Neuronal stem cell (in vitro differentiated cells): ENCODE data around the gene ELMOD3.
"Not testable (repeated sequence)": the region's sequence is repeated elsewhere in the genome, so short reads cannot be mapped to it uniquely, and the experiment has no call there.

Source experiments
- DNase-seq: peaks from one replicate; pipeline ENCODE4 v3.0.0-alpha.2; 2013; ENCODE audit warnings: low spot score
- H2AFZ ChIP-seq: one replicate; pipeline ENCODE4 v1.6.1; 2013; ENCODE audit warnings: mild to moderate bottlenecking, low read length, inconsistent platforms
- H2AK5ac ChIP-seq: 2 replicates; pipeline ENCODE4 v1.6.1; 2013; ENCODE audit warnings: low read depth, mild to moderate bottlenecking, inconsistent platforms, low read length, moderate library complexity, mixed read lengths
- H2BK120ac ChIP-seq: 2 replicates; pipeline ENCODE4 v1.6.1; 2013; ENCODE audit warnings: low read depth, mild to moderate bottlenecking, inconsistent platforms, low read length, moderate library complexity, mixed read lengths
- H2BK12ac ChIP-seq: one replicate; pipeline ENCODE4 v1.6.1; 2013; ENCODE audit warnings: low read length, inconsistent platforms
- H2BK15ac ChIP-seq: 2 replicates; pipeline ENCODE4 v1.6.1; 2013; ENCODE audit warnings: mild to moderate bottlenecking, low read length, inconsistent platforms, mixed read lengths
- H2BK5ac ChIP-seq: one replicate; pipeline ENCODE4 v1.6.1; 2013; ENCODE audit warnings: inconsistent platforms, mild to moderate bottlenecking, low read length, moderate library complexity
- H3K14ac ChIP-seq: one replicate; pipeline ENCODE4 v1.6.1; 2013; ENCODE audit warnings: low read length, inconsistent platforms
- H3K18ac ChIP-seq: 2 replicates; pipeline ENCODE4 v1.6.1; 2013; ENCODE audit warnings: low read length, inconsistent platforms
- H3K23ac ChIP-seq: 2 replicates; pipeline ENCODE4 v1.6.1; 2013; ENCODE audit warnings: low read depth, mild to moderate bottlenecking, mixed read lengths, low read length, inconsistent platforms; ENCODE audit not compliant: poor library complexity
- H3K27ac ChIP-seq: replicated peaks from 3 replicates; pipeline ENCODE4 v1.5.1; 2013; ENCODE audit warnings: low read length, inconsistent platforms
- H3K27me3 ChIP-seq, 3 experiments: 2 replicates each; pipeline ENCODE4 v1.6.1; 2013; ENCODE audit warnings: low read length in 3 of 3, mild to moderate bottlenecking in 2 of 3, inconsistent platforms in 1 of 3, low read depth in 1 of 3, mixed read lengths in 1 of 3, moderate library complexity in 1 of 3; ENCODE audit not compliant: control insufficient read depth in 3 of 3, insufficient read depth in 3 of 3
- H3K36me3 ChIP-seq, 2 donors: replicated peaks in 1 of 2; 2 replicates each; pipeline ENCODE4 v1.6.1; 2013; ENCODE audit warnings: low read length in 2 of 2; ENCODE audit not compliant: control insufficient read depth in 2 of 2, insufficient read depth in 2 of 2
- H3K4ac ChIP-seq: 2 replicates; pipeline ENCODE4 v1.6.1; 2013; ENCODE audit warnings: inconsistent platforms, mild to moderate bottlenecking, low read length, moderate library complexity
- H3K4me1 ChIP-seq, 2 donors: 1 replicate in 1 of 2; 2 replicates in 1 of 2; pipeline ENCODE4 v1.6.1; 2013; ENCODE audit warnings: low read length in 2 of 2, low read depth in 1 of 2; ENCODE audit not compliant: control insufficient read depth in 2 of 2, insufficient read depth in 1 of 2
- H3K4me2 ChIP-seq: one replicate; pipeline ENCODE4 v1.6.1; 2013; ENCODE audit warnings: mild to moderate bottlenecking, low read length, inconsistent platforms; ENCODE audit not compliant: insufficient read depth, poor library complexity, severe bottlenecking
- H3K4me3 ChIP-seq, 2 donors: 2 replicates each; pipeline ENCODE4 v1.5.1; 2013; ENCODE audit warnings: low read length in 2 of 2, mild to moderate bottlenecking in 2 of 2, inconsistent platforms in 1 of 2, moderate library complexity in 1 of 2
- H3K79me1 ChIP-seq: one replicate; pipeline ENCODE4 v1.6.1; 2013; ENCODE audit warnings: low read depth, mild to moderate bottlenecking, inconsistent platforms, low read length, moderate library complexity
- H3K9ac ChIP-seq: one replicate; pipeline ENCODE4 v1.6.1; 2013; ENCODE audit warnings: mild to moderate bottlenecking, low read depth, low read length, inconsistent platforms; ENCODE audit not compliant: poor library complexity
- H3K9me3 ChIP-seq, 2 donors: replicated peaks in 1 of 2; 2 replicates each; pipeline versions ENCODE3 to v1.6.1; 2013; ENCODE audit warnings: low read length in 2 of 2, mild to moderate bottlenecking in 2 of 2, inconsistent platforms in 1 of 2, low read depth in 1 of 2, mixed read lengths in 1 of 2, moderate library complexity in 1 of 2; ENCODE audit not compliant: control insufficient read depth in 2 of 2, insufficient read depth in 1 of 2
- H4K8ac ChIP-seq: one replicate; pipeline ENCODE4 v1.6.1; 2013; ENCODE audit warnings: low read depth, mild to moderate bottlenecking, inconsistent platforms, low read length, moderate library complexity
- H4K91ac ChIP-seq: one replicate; pipeline ENCODE4 v1.6.1; 2013; ENCODE audit warnings: low read length, low read depth, mild to moderate bottlenecking, inconsistent platforms; ENCODE audit not compliant: poor library complexity
- WGBS, 2 donors: extraction: QIAGEN DNeasy Blood & Tissue Kit; methylation state at CpG; one replicate each; pipeline ENCODE4 v1.1.7; 2013; ENCODE audit warnings: missing lambda C conversion rate in 2 of 2, mixed read lengths in 1 of 2; ENCODE audit not compliant: insufficient read length in 2 of 2, insufficient replicate concordance in 1 of 2; ENCODE audit errors: extremely low coverage in 2 of 2; 5-methylcytosine and 5-hydroxymethylcytosine counted together

Gene ELMOD3

DNA sequence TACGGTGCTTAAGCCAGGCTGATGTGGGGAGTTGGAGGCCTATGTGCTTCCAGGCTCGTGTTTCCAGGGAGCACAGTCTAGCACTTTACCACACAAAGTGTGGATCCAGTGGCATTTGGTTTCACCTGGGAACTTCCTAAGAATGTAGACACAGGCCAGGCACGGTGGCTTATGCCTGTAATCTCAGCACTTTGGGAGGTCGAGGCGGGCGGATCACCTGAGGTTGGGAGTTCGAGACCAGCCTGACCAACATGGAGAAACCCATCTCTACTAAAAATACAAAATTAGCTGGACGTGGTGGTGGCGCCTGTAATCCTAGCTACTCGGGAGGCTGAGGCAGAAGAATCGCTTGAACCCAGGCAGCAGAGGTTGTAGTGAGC lies 30.6 kb upstream of the ELMOD3 start:
- H2BK15ac ChIP-seq, H3K4me2 ChIP-seq, H2BK120ac ChIP-seq, H2AK5ac ChIP-seq, H3K27me3 ChIP-seq, H3K9me3 ChIP-seq, H3K27ac ChIP-seq, H3K14ac ChIP-seq, H4K8ac ChIP-seq, H2BK5ac ChIP-seq, H3K23ac ChIP-seq, H3K4ac ChIP-seq, H3K4me3 ChIP-seq, H3K9ac ChIP-seq, H2BK12ac ChIP-seq, H3K18ac ChIP-seq, H2AFZ ChIP-seq, DNase-seq, H4K91ac ChIP-seq, H3K79me1 ChIP-seq: not testable (repeated sequence)
- WGBS, 2 donors: no CpG with 5 or more reads among the region's 11 CpGs
- H3K4me1 ChIP-seq: peaks cover 12 to 20% of the 10 kb centered on the region in 2 donors
- H3K36me3 ChIP-seq: peaks cover 26 to 80% of the 10 kb centered on the region in 2 donors

DNA sequence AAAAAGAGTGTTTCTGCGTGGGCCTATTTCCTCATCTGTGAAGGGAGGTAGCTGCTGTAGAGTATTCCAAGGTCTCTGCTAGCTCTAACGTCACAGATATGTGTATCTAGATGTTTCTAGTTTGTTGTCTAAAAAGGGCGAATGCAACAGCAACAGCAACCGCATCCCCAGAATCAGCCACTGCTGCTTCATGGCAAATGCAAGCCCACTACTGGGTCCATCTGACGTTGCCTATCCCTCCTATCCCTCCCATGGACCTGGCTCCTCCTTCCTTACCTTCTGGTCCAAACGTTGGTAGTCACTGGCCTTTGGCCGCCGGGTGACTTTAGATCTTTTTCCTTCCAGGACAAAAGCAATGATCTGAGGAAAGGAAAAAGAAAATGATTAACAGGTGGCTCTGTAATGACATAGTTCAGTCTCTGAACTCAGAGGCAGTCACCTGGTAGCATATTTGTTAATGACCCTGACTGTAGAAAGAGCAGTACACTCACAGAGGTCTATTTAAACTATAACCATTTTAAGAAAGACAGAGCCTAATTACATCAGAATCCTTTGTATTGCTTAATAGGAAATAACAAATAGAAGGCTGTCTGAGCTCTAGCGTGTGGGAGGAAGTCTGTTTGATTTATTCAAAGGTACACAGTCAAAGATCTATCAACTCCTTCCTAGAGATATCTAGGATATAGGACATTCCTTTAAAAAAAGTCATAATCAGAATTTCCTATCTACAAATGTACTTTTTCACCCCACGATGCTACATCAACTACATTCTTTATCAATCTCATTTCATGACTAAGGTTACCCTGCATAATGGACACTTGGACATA lies 29.7 kb upstream of the ELMOD3 start:
- Histone ChIP-seq H2BK120ac (no peak overlapping the region), H3K23ac (no peak overlapping the region), H3K9me3 (no peaks in the 10 kb centered on the region), H2BK5ac (no peak overlapping the region), H3K18ac (no peak overlapping the region), H3K27me3 (no peaks in the 10 kb centered on the region), H2AK5ac (no peak overlapping the region), H4K91ac (no peak overlapping the region), H4K8ac (no peak overlapping the region), H3K4me3 (no peak overlapping the region), H2BK12ac (no peak overlapping the region), H3K9ac (no peak overlapping the region), H3K27ac (no peak overlapping the region), H3K4ac (no peak overlapping the region), H3K79me1 (peaks cover 9% of the 10 kb centered on the region), H3K4me1 (peaks cover 12 to 20% of the 10 kb centered on the region in 2 donors), H3K36me3 (peaks cover 22 to 73% of the 10 kb centered on the region in 2 donors), H2BK15ac (no peak overlapping the region), H2AFZ (no peak overlapping the region), H3K14ac (no peak overlapping the region), H3K4me2 (no peak overlapping the region)
- no peak for DNase-seq
- whole genome bisulfite sequencing, 2 donors: no CpG with 5 or more reads among the region's 10 CpGs

DNA sequence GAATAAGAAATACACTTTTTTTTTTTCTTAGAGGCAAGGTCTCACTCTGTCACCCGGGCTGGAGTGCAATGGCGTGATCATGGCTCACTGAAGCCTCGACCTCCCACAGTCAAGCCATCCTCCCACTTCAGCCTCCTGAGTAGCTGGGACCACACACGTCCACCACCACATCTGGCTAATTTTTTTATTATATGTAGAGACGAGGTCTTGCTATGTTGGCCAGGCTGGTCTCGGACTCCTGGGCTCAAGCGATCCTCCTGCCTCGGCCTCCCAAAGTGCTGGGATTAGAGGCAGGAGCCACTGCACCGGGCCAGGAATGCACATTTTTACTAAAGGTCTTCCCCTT lies 29.1 kb upstream of the ELMOD3 start:
- Histone ChIP-seq H3K4me3 (peak overlapping the region in 1 of 2 donors; percentile 74), H3K18ac (no peak overlapping the region), H3K4ac (no peak overlapping the region), H3K4me1 (peaks cover 12 to 20% of the 10 kb centered on the region in 2 donors), H2BK5ac (no peak overlapping the region), H2BK120ac (no peak overlapping the region), H3K9me3 (no peaks in the 10 kb centered on the region), H2AK5ac (no peak overlapping the region), H3K23ac (no peak overlapping the region), H3K9ac (no peak overlapping the region), H3K36me3 (peaks cover 21 to 67% of the 10 kb centered on the region in 2 donors), H3K14ac (no peak overlapping the region), H4K8ac (no peak overlapping the region), H3K79me1 (peaks cover 9% of the 10 kb centered on the region), H3K27me3 (no peaks in the 10 kb centered on the region), H4K91ac (no peak overlapping the region), H2AFZ (no peak overlapping the region), H2BK15ac (no peak overlapping the region), H3K27ac (no peak overlapping the region), H2BK12ac (no peak overlapping the region), H3K4me2 (no peak overlapping the region)
- no CpG with 5 or more reads among the region's 9 CpGs for WGBS, 2 donors
- no peak for DNase-seq

DNA sequence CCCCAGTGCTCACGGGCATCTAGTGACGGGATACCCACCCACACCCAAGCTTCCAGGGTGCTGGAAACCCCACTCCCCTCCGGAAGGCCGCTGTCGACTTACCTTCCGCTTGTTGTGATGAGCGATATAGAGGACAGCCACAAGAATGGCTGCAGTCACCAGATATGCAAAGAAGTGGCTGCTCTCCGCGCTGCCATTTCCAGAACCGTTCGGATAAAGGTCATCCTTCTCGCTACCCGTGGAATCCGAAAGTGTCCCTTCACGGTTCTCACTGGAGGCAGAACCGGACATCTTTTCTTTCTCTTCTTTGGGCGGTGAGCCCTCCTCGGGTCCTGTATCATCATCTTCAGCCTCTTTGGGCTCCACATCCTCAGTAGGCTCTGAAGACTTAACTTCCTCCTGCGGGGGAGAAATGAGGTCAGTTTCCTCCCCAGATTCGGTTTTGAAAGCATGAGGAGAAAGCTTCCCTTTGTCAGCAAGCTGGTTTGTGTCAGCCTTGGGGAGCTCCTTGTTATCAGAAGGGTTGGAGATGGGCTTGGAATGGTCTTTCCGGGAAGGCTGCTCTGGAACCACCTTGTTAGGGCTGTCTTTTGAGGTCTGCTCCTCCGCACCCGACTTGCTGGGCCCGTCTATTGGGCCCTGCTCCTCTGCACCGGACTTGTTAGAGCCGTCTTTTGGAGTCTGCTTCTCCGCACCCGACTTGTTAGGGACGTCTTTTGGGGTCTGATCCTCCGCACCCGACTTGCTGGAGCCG lies 28.0 kb upstream of the ELMOD3 start:
- no peak for DNase-seq
- Histone ChIP-seq H3K9me3 (no peaks in the 10 kb centered on the region), H2BK5ac (peak overlapping the region; percentile 96), H2BK120ac (no peak overlapping the region), H4K91ac (no peak overlapping the region), H3K79me1 (peaks cover 9% of the 10 kb centered on the region), H3K27me3 (no peaks in the 10 kb centered on the region), H3K36me3 (peaks cover 17 to 56% of the 10 kb centered on the region in 2 donors), H2BK12ac (no peak overlapping the region), H3K4me1 (peaks cover 12 to 20% of the 10 kb centered on the region in 2 donors), H3K23ac (peak overlapping the region; percentile 96), H3K4me3 (peak overlapping the region; percentile 74 to 93), H3K14ac (no peak overlapping the region), H2AFZ (no peak overlapping the region), H3K4ac (no peak overlapping the region), H2BK15ac (no peak overlapping the region), H3K18ac (no peak overlapping the region), H3K4me2 (peak overlapping the region; percentile 95), H3K9ac (no peak overlapping the region), H3K27ac (no peak overlapping the region), H4K8ac (no peak overlapping the region), H2AK5ac (no peak overlapping the region)
- WGBS, 2 donors: no CpG with 5 or more reads among the region's 32 CpGs
